Testis (tissue), 2 donors: ENCODE data around the gene MBLAC1.

Experiments used
- CTCF ChIP-seq, 3 experiments: fragments of 450-650 bp in 2 of 3; fragments of 200-600 bp in 1 of 3; sonication (generic) in 1 of 3; IDR thresholded peaks; one replicate each; pipeline ENCODE4 v1.5.1; 2016 to 2019; ENCODE audit warnings: antibody characterized with exemption in 3 of 3, mild to moderate bottlenecking in 2 of 3, moderate library complexity in 1 of 3
- POLR2A ChIP-seq: fragments of 450-650 bp; IDR thresholded peaks from one replicate; pipeline ENCODE4 v1.6.1; 2017; ENCODE audit warnings: antibody characterized with exemption, mild to moderate bottlenecking, moderate library complexity

GRCh38 chr7:100099452-100099851 lies 27.3 kb upstream of the MBLAC1 start:
- TF ChIP-seq POLR2A, result no peak
- TF ChIP-seq CTCF (IDR thresholded peaks at IDR 0.05), result no peak
